ENCODE data around the gene HRH1.

DNA sequence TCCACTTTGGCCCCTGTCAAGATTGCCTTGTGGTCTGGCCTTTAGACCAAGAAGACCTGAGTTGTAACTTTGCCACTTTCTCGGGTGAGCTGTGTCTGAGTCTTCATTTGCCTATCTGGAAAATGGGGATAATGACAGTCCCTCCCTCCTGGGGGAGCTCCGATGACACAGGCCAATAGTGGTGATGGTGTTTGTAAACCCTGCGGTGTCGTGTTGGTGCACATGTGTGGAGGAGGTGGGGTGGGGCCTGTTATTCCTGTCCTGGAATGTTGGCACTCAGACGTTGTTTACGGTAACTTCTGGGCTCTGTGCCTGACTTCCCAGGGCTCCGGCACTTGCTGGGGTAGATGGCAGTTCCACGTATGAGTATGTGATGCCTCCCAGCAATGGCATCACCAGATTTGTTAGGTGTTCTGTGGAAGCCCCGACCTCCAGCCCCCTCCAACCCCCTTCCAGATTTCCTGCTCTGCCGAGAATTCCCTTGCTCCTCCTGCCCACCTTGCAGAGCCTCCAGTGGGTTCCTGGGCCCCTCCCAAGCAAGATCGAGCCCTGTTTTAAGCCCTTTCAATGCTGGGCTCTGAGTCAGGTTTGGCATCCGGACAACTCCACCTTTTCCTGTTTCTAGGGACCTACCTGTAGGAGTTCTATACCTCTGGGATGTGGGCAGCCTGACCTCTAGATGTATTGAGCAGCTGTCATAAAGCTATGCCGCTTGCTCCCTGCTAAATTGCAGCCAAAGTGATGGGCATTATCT is 31.4 kb downstream of the HRH1 start:
- TF ChIP-seq POLR2AphosphoS5 (IDR thresholded peaks at IDR 0.05; ENCODE audit: low read depth, low read length), result peak; percentile 64; the same call in 1 of the 2 replicates
- TF ChIP-seq, protein P1, sequence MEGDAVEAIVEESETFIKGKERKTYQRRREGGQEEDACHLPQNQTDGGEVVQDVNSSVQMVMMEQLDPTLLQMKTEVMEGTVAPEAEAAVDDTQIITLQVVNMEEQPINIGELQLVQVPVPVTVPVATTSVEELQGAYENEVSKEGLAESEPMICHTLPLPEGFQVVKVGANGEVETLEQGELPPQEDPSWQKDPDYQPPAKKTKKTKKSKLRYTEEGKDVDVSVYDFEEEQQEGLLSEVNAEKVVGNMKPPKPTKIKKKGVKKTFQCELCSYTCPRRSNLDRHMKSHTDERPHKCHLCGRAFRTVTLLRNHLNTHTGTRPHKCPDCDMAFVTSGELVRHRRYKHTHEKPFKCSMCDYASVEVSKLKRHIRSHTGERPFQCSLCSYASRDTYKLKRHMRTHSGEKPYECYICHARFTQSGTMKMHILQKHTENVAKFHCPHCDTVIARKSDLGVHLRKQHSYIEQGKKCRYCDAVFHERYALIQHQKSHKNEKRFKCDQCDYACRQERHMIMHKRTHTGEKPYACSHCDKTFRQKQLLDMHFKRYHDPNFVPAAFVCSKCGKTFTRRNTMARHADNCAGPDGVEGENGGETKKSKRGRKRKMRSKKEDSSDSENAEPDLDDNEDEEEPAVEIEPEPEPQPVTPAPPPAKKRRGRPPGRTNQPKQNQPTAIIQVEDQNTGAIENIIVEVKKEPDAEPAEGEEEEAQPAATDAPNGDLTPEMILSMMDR (IDR thresholded peaks at IDR 0.05), result no peak
- TF ChIP-seq SIN3A (IDR thresholded peaks at IDR 0.05; ENCODE audit: borderline replicate concordance, insufficient read depth, low read depth, low read length), result 0 out of 2 replicates have a peak, but pooled peaks have one; percentile 62
- TF ChIP-seq, protein P2, sequence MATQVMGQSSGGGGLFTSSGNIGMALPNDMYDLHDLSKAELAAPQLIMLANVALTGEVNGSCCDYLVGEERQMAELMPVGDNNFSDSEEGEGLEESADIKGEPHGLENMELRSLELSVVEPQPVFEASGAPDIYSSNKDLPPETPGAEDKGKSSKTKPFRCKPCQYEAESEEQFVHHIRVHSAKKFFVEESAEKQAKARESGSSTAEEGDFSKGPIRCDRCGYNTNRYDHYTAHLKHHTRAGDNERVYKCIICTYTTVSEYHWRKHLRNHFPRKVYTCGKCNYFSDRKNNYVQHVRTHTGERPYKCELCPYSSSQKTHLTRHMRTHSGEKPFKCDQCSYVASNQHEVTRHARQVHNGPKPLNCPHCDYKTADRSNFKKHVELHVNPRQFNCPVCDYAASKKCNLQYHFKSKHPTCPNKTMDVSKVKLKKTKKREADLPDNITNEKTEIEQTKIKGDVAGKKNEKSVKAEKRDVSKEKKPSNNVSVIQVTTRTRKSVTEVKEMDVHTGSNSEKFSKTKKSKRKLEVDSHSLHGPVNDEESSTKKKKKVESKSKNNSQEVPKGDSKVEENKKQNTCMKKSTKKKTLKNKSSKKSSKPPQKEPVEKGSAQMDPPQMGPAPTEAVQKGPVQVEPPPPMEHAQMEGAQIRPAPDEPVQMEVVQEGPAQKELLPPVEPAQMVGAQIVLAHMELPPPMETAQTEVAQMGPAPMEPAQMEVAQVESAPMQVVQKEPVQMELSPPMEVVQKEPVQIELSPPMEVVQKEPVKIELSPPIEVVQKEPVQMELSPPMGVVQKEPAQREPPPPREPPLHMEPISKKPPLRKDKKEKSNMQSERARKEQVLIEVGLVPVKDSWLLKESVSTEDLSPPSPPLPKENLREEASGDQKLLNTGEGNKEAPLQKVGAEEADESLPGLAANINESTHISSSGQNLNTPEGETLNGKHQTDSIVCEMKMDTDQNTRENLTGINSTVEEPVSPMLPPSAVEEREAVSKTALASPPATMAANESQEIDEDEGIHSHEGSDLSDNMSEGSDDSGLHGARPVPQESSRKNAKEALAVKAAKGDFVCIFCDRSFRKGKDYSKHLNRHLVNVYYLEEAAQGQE (IDR thresholded peaks at IDR 0.05; ENCODE audit: insufficient read depth in 1 of 2, low read depth in 2 of 2, low read length in 1 of 2), result no peak
- TF ChIP-seq TCF7L2 (IDR thresholded peaks at IDR 0.05; ENCODE audit: low read depth, low read length), result no peak

All from Panc1 (cell line).